ENCODE data around the gene SNRNP40.

Gene SNRNP40

DNA sequence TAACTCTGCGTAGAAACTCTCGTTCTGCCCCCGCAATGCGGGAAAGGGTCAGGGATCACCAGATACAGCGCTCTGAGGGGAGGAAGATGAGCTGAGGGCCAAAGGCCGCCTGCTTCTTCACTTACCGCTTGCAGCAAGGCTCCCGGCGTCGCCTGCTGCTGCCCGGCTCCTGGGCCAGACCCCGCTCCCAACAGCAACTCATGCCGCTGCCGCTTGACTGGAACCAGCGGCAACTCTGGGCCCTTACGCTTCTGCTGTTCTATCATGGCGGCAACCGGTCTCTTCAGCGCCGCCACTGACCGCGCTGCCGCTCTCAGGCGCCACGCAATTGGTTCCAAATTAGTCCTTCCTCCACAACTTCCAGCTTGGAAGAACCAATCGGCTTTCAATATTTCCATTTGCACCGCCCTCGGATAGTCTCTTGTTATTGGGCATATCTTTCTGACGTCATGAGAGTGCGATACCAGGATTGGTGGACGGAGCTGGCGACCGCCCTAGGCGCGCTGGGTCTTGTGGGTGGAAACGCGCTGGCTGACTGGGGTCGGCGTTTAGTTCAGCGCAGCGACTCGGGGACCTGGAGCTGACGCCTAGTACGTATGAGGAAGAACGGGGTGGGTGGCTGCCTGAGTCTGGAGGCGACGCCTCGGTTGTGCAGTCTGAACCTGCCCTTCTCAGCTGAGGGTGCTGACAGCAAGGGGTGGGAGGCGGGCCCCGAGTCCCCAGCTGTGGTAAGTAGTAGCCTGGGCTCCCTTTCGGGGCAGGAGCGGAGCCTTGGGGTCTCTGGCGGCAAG is at the start of gene SNRNP40, which contains the start of gene ZCCHC17:
SNRNP40 (minus strand) TSS at position 303 of the 791 bp plus-strand sequence; CDS start at position 266, 37 bp downstream.
ZCCHC17 (plus strand) TSS at position 547 of the 791 bp plus-strand sequence. CDS start 13,067 bp downstream, outside the sequence.
- peak within 1 kb of the TSS; percentile 85 for H3K27ac ChIP-seq
- TF ChIP-seq CTCF (conservative IDR thresholded peaks at IDR 0.05) = no peak

GRCh38 chr1:31345635-31346034 is 49.0 kb upstream of the SNRNP40 start:
- no peak overlapping the region for H3K27ac ChIP-seq
- TF ChIP-seq CTCF (conservative IDR thresholded peaks at IDR 0.05) = no peak

GRCh38 chr1:31344503-31344902 is 47.9 kb upstream of the SNRNP40 start:
- no peak for TF ChIP-seq CTCF (conservative IDR thresholded peaks at IDR 0.05)
- H3K27ac ChIP-seq = no peak overlapping the region

- H3K27ac ChIP-seq = no peak overlapping the region
- no peak for TF ChIP-seq CTCF (conservative IDR thresholded peaks at IDR 0.05)
Measured at GRCh38 chr1:31336687-31337467, 40.3 kb upstream of the SNRNP40 start.

- TF ChIP-seq CTCF (conservative IDR thresholded peaks at IDR 0.05) = peak; percentile 85
- H3K27ac ChIP-seq = no peak overlapping the region
Measured at GRCh38 chr1:31335007-31335406, 38.4 kb upstream of the SNRNP40 start.

DNA sequence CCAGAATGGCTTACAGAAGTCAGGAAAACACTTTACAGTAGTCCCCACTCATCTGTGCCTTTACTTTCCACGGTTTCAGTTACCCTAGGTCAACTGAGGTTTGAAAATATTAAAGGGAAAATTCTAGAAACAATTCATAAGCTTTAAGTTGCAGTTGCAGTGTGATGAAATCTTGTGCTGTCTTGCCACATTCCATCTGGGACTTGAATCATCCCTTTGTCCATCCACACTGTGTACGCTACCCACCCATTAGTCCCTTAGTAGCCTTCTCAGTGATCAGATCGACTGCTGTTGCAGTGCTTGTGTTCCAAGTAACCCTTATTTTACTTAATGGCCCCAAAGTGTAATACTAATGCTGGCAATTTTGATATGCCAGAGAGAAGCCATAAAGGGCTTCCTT is 30.8 kb upstream of the SNRNP40 start:
- TF ChIP-seq CTCF (conservative IDR thresholded peaks at IDR 0.05) = no peak
- H3K27ac ChIP-seq = no peak overlapping the region

DNA sequence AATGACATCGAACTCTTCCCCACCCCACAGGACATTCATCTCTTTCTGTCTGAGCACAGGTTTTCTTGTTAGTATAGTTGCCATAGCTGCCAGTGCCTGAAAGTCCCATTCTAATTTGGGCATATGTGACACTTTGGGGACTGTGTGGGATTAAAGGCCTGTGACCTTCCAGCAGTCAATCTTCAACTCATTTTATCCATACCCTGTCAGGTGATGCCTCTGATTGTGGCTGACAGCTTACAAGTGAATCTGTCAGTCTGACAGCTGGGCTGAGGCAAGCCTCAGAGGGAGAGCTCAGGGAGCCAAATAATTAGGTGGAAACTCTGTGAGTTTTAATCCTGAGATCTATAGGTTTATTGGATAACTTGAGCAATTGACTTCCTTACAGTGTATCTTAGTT is 29.9 kb upstream of the SNRNP40 start:
- TF ChIP-seq CTCF (conservative IDR thresholded peaks at IDR 0.05) = no peak
- no peak overlapping the region for H3K27ac ChIP-seq

All from VCaP (cell line).